MM.1S (cell line): ENCODE results near the gene PIMREG.

Source experiments
- DNase-seq: peaks from one replicate; pipeline ENCODE4 v3.0.0-alpha.2; 2015
- H2AFZ ChIP-seq: fragments of 300-600 bp; sonication (generic); 2 replicates; pipeline ENCODE4 v1.6.0; 2016; ENCODE audit warnings: antibody characterized with exemption, low read length
- H3F3A ChIP-seq: fragments of 300-600 bp; sonication (generic); 2 replicates; pipeline ENCODE4 v1.6.1; 2016; ENCODE audit warnings: mild to moderate bottlenecking, antibody characterized with exemption, low read length, moderate library complexity, mixed read lengths; ENCODE audit not compliant: insufficient read depth
- H3K27ac ChIP-seq: fragments of 300-600 bp; sonication (generic); 2 replicates; pipeline ENCODE4 v1.5.1; 2016; ENCODE audit warnings: mild to moderate bottlenecking, low read length
- H3K27me3 ChIP-seq: fragments of 300-600 bp; sonication (generic); replicated peaks from 2 replicates; pipeline ENCODE4 v1.6.0; 2016; ENCODE audit warnings: low read length; ENCODE audit not compliant: insufficient read depth
- H3K36me3 ChIP-seq: fragments of 300-600 bp; sonication (generic); replicated peaks from 2 replicates; pipeline ENCODE4 v1.6.1; 2016; ENCODE audit warnings: mild to moderate bottlenecking, low read length, mixed read lengths; ENCODE audit not compliant: insufficient read depth
- H3K4me1 ChIP-seq: fragments of 300-600 bp; sonication (generic); 2 replicates; pipeline ENCODE4 v1.6.1; 2016; ENCODE audit warnings: low read length, mixed read lengths
- H3K4me2 ChIP-seq: fragments of 300-600 bp; sonication (generic); 2 replicates; pipeline ENCODE4 v1.6.0; 2016; ENCODE audit warnings: low read depth, low read length
- H3K4me3 ChIP-seq: fragments of 300-600 bp; sonication (generic); 2 replicates; pipeline ENCODE4 v1.5.1; 2016; ENCODE audit warnings: low read length, mixed read lengths
- H3K79me2 ChIP-seq: fragments of 300-600 bp; sonication (generic); 2 replicates; pipeline ENCODE4 v1.6.1; 2016; ENCODE audit warnings: mixed run types, low read length, mixed read lengths
- H3K9ac ChIP-seq: fragments of 300-600 bp; sonication (generic); 2 replicates; pipeline ENCODE4 v1.6.1; 2016; ENCODE audit warnings: low read length, mixed read lengths
- H3K9me2 ChIP-seq: fragments of 300-600 bp; sonication (generic); replicated peaks from 2 replicates; pipeline ENCODE4 v1.6.1; 2016; ENCODE audit warnings: mild to moderate bottlenecking, low read length, mixed read lengths; ENCODE audit not compliant: insufficient read depth
- H3K9me3 ChIP-seq: fragments of 300-600 bp; sonication (generic); replicated peaks from 2 replicates; pipeline ENCODE4 v1.6.1; 2016; ENCODE audit warnings: mild to moderate bottlenecking, low read length, mixed read lengths; ENCODE audit not compliant: insufficient read depth
- H4K20me1 ChIP-seq: fragments of 300-600 bp; sonication (generic); 2 replicates; pipeline ENCODE4 v1.6.1; 2016; ENCODE audit warnings: mild to moderate bottlenecking, low read length, moderate library complexity, mixed read lengths; ENCODE audit not compliant: insufficient read depth
- CTCF ChIP-seq: fragments of 300-600 bp; sonication (generic); IDR thresholded peaks from 2 replicates; pipeline ENCODE4 v1.5.1; 2016; ENCODE audit warnings: antibody characterized with exemption, low read length, mixed read lengths
- EZH2 ChIP-seq: fragments of 300-600 bp; sonication (generic); optimal IDR thresholded peaks from 2 replicates; pipeline ENCODE3; 2017; ENCODE audit warnings: low read depth, mild to moderate bottlenecking, antibody characterized with exemption, low read length, mixed read lengths
- EZH2phosphoT487 ChIP-seq: fragments of 300-600 bp; sonication (generic); IDR thresholded peaks from 2 replicates; pipeline ENCODE4 v1.6.1; 2018; ENCODE audit warnings: antibody characterized with exemption, low read length

The PIMREG gene

GRCh38 chr17:6492892-6493674, 48.8 kb downstream of the PIMREG start:
- no peak overlapping the region for H3K4me2 ChIP-seq

GRCh38 chr17:6494239-6494941, 50.1 kb downstream of the PIMREG start:
- Histone ChIP-seq H4K20me1 (no peaks in the 10 kb centered on the region), H3K79me2 (no peaks in the 10 kb centered on the region), H3K27me3 (no peaks in the 10 kb centered on the region), H3K4me3 (no peak overlapping the region), H3K4me2 (no peak overlapping the region), H3K9ac (no peak overlapping the region), H3K9me3 (no peaks in the 10 kb centered on the region), H2AFZ (no peak overlapping the region), H3K36me3 (no peaks in the 10 kb centered on the region), H3F3A (peaks cover 8% of the 10 kb centered on the region), H3K9me2 (no peaks in the 10 kb centered on the region), H3K27ac (no peak overlapping the region), H3K4me1 (peaks cover 21% of the 10 kb centered on the region)
- TF ChIP-seq CTCF: no peak
- TF ChIP-seq EZH2phosphoT487: no peak
- TF ChIP-seq EZH2: no peak
- no peak for DNase-seq

More at GRCh38 chr17:6492892-6493674, 48.8 kb downstream of the PIMREG start:
- no peak overlapping the region for H3K4me3 ChIP-seq
- H3K79me2 ChIP-seq: no peaks in the 10 kb centered on the region
- H3F3A ChIP-seq: peaks cover 8% of the 10 kb centered on the region
- no peaks in the 10 kb centered on the region for H3K36me3 ChIP-seq
- no peak overlapping the region for H2AFZ ChIP-seq
- peaks cover 21% of the 10 kb centered on the region for H3K4me1 ChIP-seq
- no peaks in the 10 kb centered on the region for H3K27me3 ChIP-seq
- TF ChIP-seq EZH2phosphoT487: no peak
- H4K20me1 ChIP-seq: no peaks in the 10 kb centered on the region
- no peak for DNase-seq
- H3K9ac ChIP-seq: no peak overlapping the region
- H3K9me3 ChIP-seq: no peaks in the 10 kb centered on the region
- H3K9me2 ChIP-seq: no peaks in the 10 kb centered on the region
- H3K27ac ChIP-seq: no peak overlapping the region

GRCh38 chr17:6495450-6496115, 51.3 kb downstream of the PIMREG start:
- Histone ChIP-seq H2AFZ (peak overlapping the region; percentile 73), H3K9ac (no peak overlapping the region), H3K79me2 (no peaks in the 10 kb centered on the region), H3K27ac (0 out of 2 replicates have a peak overlapping the region, but pooled peaks have one; percentile 2), H3K4me1 (peaks cover 21% of the 10 kb centered on the region), H3K9me2 (no peaks in the 10 kb centered on the region), H3K4me2 (peak overlapping the region; percentile 84), H4K20me1 (no peaks in the 10 kb centered on the region), H3K9me3 (no peaks in the 10 kb centered on the region), H3K27me3 (no peaks in the 10 kb centered on the region), H3K4me3 (peak overlapping the region; percentile 52), H3K36me3 (no peaks in the 10 kb centered on the region), H3F3A (peaks cover 8% of the 10 kb centered on the region)
- no peak for DNase-seq
- TF ChIP-seq CTCF: peak; percentile 45
- TF ChIP-seq EZH2phosphoT487: no peak
- no peak for TF ChIP-seq EZH2
